ENCODE results near the gene HIVEP1.

DNA sequence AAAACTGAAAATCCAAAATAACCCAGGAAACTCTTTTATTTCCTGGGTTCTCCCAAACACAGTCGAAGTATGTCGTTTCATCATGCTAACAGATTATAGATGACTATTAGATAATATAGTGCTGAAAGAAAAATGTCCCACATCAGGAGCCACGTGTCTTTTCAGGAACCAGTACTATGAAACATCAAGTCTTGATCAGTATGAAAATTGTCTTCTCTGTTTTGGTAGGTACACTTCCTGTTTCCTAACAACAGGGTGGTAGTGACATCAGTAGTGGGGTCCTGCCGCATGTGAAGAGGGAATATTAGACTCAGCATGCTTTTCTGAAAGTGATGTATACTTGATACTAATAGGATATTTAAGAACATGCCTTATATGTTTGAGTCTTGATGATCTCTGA lies 136.7 kb downstream of the HIVEP1 start:
- TF ChIP-seq, protein P1, sequence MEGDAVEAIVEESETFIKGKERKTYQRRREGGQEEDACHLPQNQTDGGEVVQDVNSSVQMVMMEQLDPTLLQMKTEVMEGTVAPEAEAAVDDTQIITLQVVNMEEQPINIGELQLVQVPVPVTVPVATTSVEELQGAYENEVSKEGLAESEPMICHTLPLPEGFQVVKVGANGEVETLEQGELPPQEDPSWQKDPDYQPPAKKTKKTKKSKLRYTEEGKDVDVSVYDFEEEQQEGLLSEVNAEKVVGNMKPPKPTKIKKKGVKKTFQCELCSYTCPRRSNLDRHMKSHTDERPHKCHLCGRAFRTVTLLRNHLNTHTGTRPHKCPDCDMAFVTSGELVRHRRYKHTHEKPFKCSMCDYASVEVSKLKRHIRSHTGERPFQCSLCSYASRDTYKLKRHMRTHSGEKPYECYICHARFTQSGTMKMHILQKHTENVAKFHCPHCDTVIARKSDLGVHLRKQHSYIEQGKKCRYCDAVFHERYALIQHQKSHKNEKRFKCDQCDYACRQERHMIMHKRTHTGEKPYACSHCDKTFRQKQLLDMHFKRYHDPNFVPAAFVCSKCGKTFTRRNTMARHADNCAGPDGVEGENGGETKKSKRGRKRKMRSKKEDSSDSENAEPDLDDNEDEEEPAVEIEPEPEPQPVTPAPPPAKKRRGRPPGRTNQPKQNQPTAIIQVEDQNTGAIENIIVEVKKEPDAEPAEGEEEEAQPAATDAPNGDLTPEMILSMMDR (IDR thresholded peaks at IDR 0.05), result no peak
- no peak for TF ChIP-seq POLR2AphosphoS5 (IDR thresholded peaks at IDR 0.05; ENCODE audit: low read depth, low read length)

Measured in Panc1 (cell line).